ENCODE data around the gene PODXL.

Gene PODXL

GRCh38 chr7:131563918-131564317 lies 7.5 kb upstream of the PODXL start:
- DNase-seq = no peak

GRCh38 chr7:131562941-131563340 lies 6.5 kb upstream of the PODXL start:
- no peak for DNase-seq

GRCh38 chr7:131560061-131560460 lies 3.6 kb upstream of the PODXL start:
- DNase-seq = no peak

GRCh38 chr7:131557652-131558385 lies 1.4 kb upstream of the PODXL start:
- no peak for DNase-seq

GRCh38 chr7:131556909-131557651 lies 652 bp upstream of the PODXL start:
- DNase-seq = no peak

- DNase-seq = no peak
Measured at GRCh38 chr7:131555552-131556052, 826 bp downstream of the PODXL start.

GRCh38 chr7:131554880-131555516 lies 1.4 kb downstream of the PODXL start:
- no peak for DNase-seq

- no peak for DNase-seq
Measured at GRCh38 chr7:131553931-131554330, 2.5 kb downstream of the PODXL start.

GRCh38 chr7:131552053-131552452 lies 4.4 kb downstream of the PODXL start:
- no peak for DNase-seq

GRCh38 chr7:131550846-131551245 lies 5.6 kb downstream of the PODXL start:
- no peak for DNase-seq

GRCh38 chr7:131548371-131548770 lies 8.1 kb downstream of the PODXL start:
- no peak for DNase-seq

GRCh38 chr7:131547589-131547988 lies 8.8 kb downstream of the PODXL start:
- DNase-seq = no peak

- no peak for DNase-seq
Measured at GRCh38 chr7:131546583-131547141, 9.8 kb downstream of the PODXL start.

- DNase-seq = no peak
Measured at GRCh38 chr7:131546126-131546525, 10.3 kb downstream of the PODXL start.

- no peak for DNase-seq
Measured at GRCh38 chr7:131544449-131545301, 11.8 kb downstream of the PODXL start.

GRCh38 chr7:131544021-131544420 lies 12.4 kb downstream of the PODXL start:
- DNase-seq = no peak

- no peak for DNase-seq
Measured at GRCh38 chr7:131543298-131543697, 13.1 kb downstream of the PODXL start.

- no peak for DNase-seq
Measured at GRCh38 chr7:131540491-131541162, 15.8 kb downstream of the PODXL start.

GRCh38 chr7:131538813-131539179 lies 17.6 kb downstream of the PODXL start:
- DNase-seq = no peak

GRCh38 chr7:131538071-131538812 lies 18.2 kb downstream of the PODXL start:
- DNase-seq = no peak

- no peak for DNase-seq
Measured at GRCh38 chr7:131537571-131537978, 18.9 kb downstream of the PODXL start.

All from right forelimb (tissue), 1 donor.